Upper lobe of left lung (tissue), 6 donors: ENCODE measurements around the gene SRP72. TPM values are rescaled to one million over a fixed set of nuclear protein-coding genes. Genes with fewer than 3 reads are reported as not detected.

Experiments used
- ATAC-seq, 2 donors: fragments of 200-7000 bp; cut with Tn5 transposase; one replicate each; pipeline ENCODE4 v1.9.1; 2022; ENCODE audit warnings: mild to moderate bottlenecking in 2 of 2, moderate library complexity in 2 of 2; ENCODE audit not compliant: low FRiP score in 2 of 2
- DNase-seq, 2 donors: peaks; one replicate each; pipeline ENCODE4 v3.0.0-alpha.2; 2019 to 2020
- H3K27ac ChIP-seq, 4 donors: fragments of 200-600 bp; sonication (generic); one replicate each; pipeline ENCODE4 v1.5.1; 2016 to 2019
- H3K27me3 ChIP-seq, 4 donors: fragments of 200-600 bp; sonication (generic); one replicate each; pipeline ENCODE4 v1.5.1; 2017 to 2019
- H3K36me3 ChIP-seq, 4 donors: fragments of 200-600 bp; sonication (generic); one replicate each; pipeline ENCODE4 v1.5.1; 2016 to 2019
- H3K4me1 ChIP-seq, 4 donors: fragments of 200-600 bp; sonication (generic); one replicate each; pipeline ENCODE4 v1.5.1; 2018 to 2019
- H3K4me3 ChIP-seq, 4 donors: fragments of 200-600 bp; sonication (generic); one replicate each; pipeline ENCODE4 v1.5.1; 2017 to 2019; ENCODE audit warnings: mild to moderate bottlenecking in 2 of 4, moderate library complexity in 1 of 4
- H3K9me3 ChIP-seq, 4 donors: fragments of 200-600 bp; sonication (generic); one replicate each; pipeline ENCODE4 v1.5.1; 2018 to 2019
- EP300 ChIP-seq, 4 donors: sonication (generic); formaldehyde crosslinking; IDR thresholded peaks; one replicate each; pipeline ENCODE4 v1.5.1; 2017; ENCODE audit warnings: antibody characterized with exemption in 4 of 4, control low read depth in 2 of 4
- POLR2A ChIP-seq, 4 donors: fragments of 450-650 bp; IDR thresholded peaks; one replicate each; pipeline ENCODE4 v1.5.1; 2016 to 2017; ENCODE audit warnings: antibody characterized with exemption in 4 of 4, mild to moderate bottlenecking in 2 of 4
- POLR2AphosphoS5 ChIP-seq, 2 donors: sonication (generic); formaldehyde crosslinking; IDR thresholded peaks; one replicate each; pipeline ENCODE4 v1.5.1; 2017; ENCODE audit warnings: antibody characterized with exemption in 2 of 2
- WGBS, 2 donors: methylation state at CpG; one replicate each; pipeline ENCODE4 v1.1.5; 2017 to 2018; 5-methylcytosine and 5-hydroxymethylcytosine counted together
- total RNA-seq, 6 donors: library from RNA; depleted of rRNA in 4 of 6; stranded (reverse); fragments of >200 nt in 4 of 6; gene quantifications; one replicate each; pipeline versions ENCODE4 v1.1.0 to v1.2.1, GENCODE V29; 2016 to 2021
- TF ChIP-seq, protein P1 (sequence below), 6 experiments: fragments of 450-650 bp in 4 of 6; fragments of 200-600 bp in 2 of 6; sonication (generic) in 2 of 6; IDR thresholded peaks; one replicate each; pipeline ENCODE4 v1.5.1; 2016 to 2019; ENCODE audit warnings: antibody characterized with exemption in 6 of 6
- donor health status: DM: no; HTN: no; CAD: no; lungs with moderate emphysema.
- donor health status: DM: no; HTN: yes; CAD: no; lungs with severe emphysema.

SRP72 gene, protein sequence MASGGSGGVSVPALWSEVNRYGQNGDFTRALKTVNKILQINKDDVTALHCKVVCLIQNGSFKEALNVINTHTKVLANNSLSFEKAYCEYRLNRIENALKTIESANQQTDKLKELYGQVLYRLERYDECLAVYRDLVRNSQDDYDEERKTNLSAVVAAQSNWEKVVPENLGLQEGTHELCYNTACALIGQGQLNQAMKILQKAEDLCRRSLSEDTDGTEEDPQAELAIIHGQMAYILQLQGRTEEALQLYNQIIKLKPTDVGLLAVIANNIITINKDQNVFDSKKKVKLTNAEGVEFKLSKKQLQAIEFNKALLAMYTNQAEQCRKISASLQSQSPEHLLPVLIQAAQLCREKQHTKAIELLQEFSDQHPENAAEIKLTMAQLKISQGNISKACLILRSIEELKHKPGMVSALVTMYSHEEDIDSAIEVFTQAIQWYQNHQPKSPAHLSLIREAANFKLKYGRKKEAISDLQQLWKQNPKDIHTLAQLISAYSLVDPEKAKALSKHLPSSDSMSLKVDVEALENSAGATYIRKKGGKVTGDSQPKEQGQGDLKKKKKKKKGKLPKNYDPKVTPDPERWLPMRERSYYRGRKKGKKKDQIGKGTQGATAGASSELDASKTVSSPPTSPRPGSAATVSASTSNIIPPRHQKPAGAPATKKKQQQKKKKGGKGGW
- total RNA-seq = 100 to 1,000 TPM in 1 of 6 donors, 10 to 100 TPM in 5; 41.9 to 101 (median 68.8) TPM

DNA sequence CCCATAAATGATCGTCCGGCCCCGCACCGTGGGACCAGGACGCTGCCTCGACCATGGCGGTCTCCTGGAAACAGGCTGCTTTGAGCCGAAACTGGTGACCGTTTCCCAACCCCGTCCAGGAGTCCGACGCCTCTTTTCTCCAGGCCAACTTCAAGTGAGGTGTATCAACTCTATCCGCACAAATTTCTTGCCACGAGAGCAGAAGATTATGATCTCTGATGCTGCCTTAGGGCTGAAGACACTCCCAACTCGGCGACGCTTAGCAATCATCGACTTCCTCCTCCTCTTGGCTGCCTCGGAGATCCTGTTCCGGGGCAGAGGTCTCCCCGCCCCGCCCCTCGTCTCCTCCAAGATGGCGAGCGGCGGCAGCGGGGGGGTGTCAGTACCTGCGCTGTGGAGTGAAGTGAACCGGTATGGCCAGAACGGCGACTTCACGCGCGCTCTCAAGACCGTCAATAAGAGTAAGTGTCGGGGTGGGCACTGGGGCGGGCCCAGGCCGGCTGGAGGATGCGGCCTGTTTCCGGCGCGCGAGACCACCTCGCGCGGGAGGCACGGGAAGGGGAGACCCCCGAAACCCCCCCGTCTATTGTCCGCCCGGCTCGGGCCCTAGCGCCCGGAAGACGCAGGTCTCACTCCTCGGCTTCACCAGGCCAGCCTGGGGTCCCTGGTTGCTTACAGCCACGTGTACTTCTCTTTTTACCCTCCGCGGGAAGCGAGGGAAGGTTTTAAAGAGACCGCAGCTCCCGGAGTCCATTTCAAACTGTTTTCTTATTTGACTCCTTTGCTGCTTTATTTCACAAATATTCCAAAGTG is at the start of gene SRP72:
SRP72 (plus strand) TSS at position 334 of the 813 bp plus-strand sequence; CDS start at position 353, 19 bp downstream.
- no peaks in the 10 kb centered on the region for H3K27me3 ChIP-seq
- H3K4me1 ChIP-seq = peaks cover 21 to 42% (median 30%) of the 10 kb centered on the region in 4 donors
- H3K9me3 ChIP-seq = no peaks in the 10 kb centered on the region
- ATAC-seq (peak; percentile 98 to 99), DNase-seq (peak; percentile 93 to 96)
- peak within 1 kb of the TSS; percentile 82 to 98 (median 92) for H3K4me3 ChIP-seq
- 0 to 1% methylated on average over 25 to 43 of the region's 62 CpGs for WGBS, 2 donors
- peak within 1 kb of the TSS; percentile 85 to 92 (median 90) for H3K27ac ChIP-seq
- peaks cover 2 to 33% (median 18%) of the 10 kb centered on the region in 4 donors for H3K36me3 ChIP-seq
- peak; percentile 83 to 92 for TF ChIP-seq POLR2AphosphoS5 (IDR thresholded peaks at IDR 0.05)
- TF ChIP-seq EP300 (IDR thresholded peaks at IDR 0.05) = no peak
- peak in 3 of 4 donors; percentile 49 to 82 (median 74) for TF ChIP-seq POLR2A (IDR thresholded peaks at IDR 0.05)
- TF ChIP-seq, protein P1, sequence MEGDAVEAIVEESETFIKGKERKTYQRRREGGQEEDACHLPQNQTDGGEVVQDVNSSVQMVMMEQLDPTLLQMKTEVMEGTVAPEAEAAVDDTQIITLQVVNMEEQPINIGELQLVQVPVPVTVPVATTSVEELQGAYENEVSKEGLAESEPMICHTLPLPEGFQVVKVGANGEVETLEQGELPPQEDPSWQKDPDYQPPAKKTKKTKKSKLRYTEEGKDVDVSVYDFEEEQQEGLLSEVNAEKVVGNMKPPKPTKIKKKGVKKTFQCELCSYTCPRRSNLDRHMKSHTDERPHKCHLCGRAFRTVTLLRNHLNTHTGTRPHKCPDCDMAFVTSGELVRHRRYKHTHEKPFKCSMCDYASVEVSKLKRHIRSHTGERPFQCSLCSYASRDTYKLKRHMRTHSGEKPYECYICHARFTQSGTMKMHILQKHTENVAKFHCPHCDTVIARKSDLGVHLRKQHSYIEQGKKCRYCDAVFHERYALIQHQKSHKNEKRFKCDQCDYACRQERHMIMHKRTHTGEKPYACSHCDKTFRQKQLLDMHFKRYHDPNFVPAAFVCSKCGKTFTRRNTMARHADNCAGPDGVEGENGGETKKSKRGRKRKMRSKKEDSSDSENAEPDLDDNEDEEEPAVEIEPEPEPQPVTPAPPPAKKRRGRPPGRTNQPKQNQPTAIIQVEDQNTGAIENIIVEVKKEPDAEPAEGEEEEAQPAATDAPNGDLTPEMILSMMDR (IDR thresholded peaks at IDR 0.05) = no peak

DNA sequence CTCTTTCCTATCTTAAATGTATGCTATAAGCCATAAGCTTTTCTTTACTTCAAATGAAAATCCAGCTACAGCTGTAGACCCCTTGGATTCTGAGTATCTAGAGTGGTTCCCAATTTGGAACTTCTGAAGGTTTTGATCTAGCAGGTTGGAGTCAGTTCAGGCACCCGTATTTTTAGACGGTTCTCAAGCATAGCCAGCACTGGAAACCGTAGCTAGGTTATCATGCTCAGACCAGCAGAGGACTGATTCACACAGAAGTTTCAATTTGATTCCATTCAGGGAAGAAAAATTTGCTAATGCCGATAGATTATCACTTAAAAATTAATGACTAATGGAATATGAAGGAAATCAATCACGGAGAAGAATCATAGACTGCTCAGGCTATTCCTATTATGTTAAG is 43.2 kb upstream of the SRP72 start:
- Histone ChIP-seq H3K4me3 (no peak overlapping the region), H3K27ac (no peak overlapping the region), H3K9me3 (no peaks in the 10 kb centered on the region), H3K4me1 (no peaks in the 10 kb centered on the region), H3K27me3 (no peaks in the 10 kb centered on the region), H3K36me3 (no peaks in the 10 kb centered on the region)
- no peak for TF ChIP-seq EP300 (IDR thresholded peaks at IDR 0.05)
- TF ChIP-seq, protein P1 (IDR thresholded peaks at IDR 0.05) = no peak
- TF ChIP-seq POLR2A (IDR thresholded peaks at IDR 0.05) = no peak
- TF ChIP-seq POLR2AphosphoS5 (IDR thresholded peaks at IDR 0.05) = no peak
- 90 to 97% methylated on average over 5 of the region's 5 CpGs for WGBS, 2 donors
- no peak for ATAC-seq
- DNase-seq = no peak

DNA sequence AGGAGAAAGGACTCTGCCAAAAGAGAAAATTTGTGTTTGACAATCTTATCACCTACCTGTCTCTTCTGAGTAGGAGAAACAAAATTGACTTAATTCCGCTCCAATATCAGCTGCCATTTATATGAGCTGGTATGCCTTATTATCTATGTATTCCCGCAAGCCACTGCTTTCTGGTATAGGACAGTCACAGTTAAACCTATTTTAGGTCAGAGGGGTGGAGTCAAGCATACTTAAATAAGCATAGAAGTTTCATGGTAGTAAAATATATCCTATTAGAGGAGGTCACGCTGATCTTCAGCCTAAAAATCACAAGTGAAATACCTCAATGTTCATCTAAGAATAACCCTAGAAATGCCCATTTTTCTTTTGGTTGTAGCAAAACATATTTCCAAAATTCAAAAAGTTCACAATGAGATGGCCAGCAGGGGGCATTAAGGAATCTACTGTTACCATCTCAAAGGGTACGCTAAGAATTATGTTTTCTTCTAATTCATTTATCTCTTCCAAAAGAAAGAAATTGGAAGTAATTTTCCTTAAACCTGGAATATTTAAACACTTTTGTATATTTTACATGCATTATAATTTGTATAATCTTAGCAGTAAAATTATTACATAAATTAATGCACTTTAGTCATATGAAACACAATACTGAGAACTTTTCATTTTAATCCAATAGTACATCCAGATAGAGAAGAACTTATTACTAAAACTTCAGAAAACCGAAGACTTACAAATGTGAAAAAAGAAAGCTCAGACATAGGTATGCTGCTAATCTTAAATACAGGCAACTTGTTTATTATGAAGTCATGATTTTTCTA is 42.5 kb upstream of the SRP72 start:
- H3K4me1 ChIP-seq = no peaks in the 10 kb centered on the region
- H3K4me3 ChIP-seq = no peak overlapping the region
- no peak overlapping the region for H3K27ac ChIP-seq
- no peaks in the 10 kb centered on the region for H3K27me3 ChIP-seq
- no peaks in the 10 kb centered on the region for H3K36me3 ChIP-seq
- 58 to 65% methylated on average over 5 of the region's 5 CpGs for WGBS, 2 donors
- H3K9me3 ChIP-seq = no peaks in the 10 kb centered on the region
- no peak for TF ChIP-seq POLR2AphosphoS5 (IDR thresholded peaks at IDR 0.05)
- TF ChIP-seq, protein P1 (IDR thresholded peaks at IDR 0.05) = peak in 5 of 6 experiments; percentile 40 to 67 (median 53)
- no peak for DNase-seq
- ATAC-seq = no peak

DNA sequence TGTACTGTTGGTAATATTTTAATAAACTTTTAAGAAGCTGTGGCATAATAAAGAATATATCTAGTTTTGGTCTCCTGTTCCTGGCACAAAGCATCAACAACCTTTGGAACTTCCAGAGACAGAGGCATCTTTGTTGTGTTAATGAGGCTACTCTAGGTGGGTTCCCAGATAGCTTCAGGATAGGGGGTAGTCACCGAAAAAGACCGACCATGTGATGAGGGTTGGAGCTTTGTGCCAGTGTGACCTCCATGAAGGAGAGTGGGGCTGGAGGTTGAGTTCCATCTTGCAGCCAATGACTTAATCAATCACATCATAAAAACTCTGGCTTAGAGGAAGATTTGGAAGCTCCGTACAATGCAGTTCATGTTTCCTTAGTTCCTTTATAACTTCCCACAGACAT is 41.9 kb upstream of the SRP72 start:
- H3K4me3 ChIP-seq = no peak overlapping the region
- no peak for ATAC-seq
- H3K27me3 ChIP-seq = no peaks in the 10 kb centered on the region
- H3K27ac ChIP-seq = no peak overlapping the region
- WGBS, 2 donors = 98 to 100% methylated on average over 3 of the region's 3 CpGs
- no peaks in the 10 kb centered on the region for H3K36me3 ChIP-seq
- no peaks in the 10 kb centered on the region for H3K9me3 ChIP-seq
- no peak for DNase-seq
- H3K4me1 ChIP-seq = no peaks in the 10 kb centered on the region
- no peak for TF ChIP-seq POLR2A (IDR thresholded peaks at IDR 0.05)
- TF ChIP-seq POLR2AphosphoS5 (IDR thresholded peaks at IDR 0.05) = no peak
- TF ChIP-seq, protein P1 (IDR thresholded peaks at IDR 0.05) = no peak
- TF ChIP-seq EP300 (IDR thresholded peaks at IDR 0.05) = no peak
